DMS79 (cell line): ENCODE data around the gene ABCB8.

Experiments
- DNase-seq: peaks from one replicate; lab custom pipeline; 2025; lab: John Stamatoyannopoulos, UW

The ABCB8 gene

DNA sequence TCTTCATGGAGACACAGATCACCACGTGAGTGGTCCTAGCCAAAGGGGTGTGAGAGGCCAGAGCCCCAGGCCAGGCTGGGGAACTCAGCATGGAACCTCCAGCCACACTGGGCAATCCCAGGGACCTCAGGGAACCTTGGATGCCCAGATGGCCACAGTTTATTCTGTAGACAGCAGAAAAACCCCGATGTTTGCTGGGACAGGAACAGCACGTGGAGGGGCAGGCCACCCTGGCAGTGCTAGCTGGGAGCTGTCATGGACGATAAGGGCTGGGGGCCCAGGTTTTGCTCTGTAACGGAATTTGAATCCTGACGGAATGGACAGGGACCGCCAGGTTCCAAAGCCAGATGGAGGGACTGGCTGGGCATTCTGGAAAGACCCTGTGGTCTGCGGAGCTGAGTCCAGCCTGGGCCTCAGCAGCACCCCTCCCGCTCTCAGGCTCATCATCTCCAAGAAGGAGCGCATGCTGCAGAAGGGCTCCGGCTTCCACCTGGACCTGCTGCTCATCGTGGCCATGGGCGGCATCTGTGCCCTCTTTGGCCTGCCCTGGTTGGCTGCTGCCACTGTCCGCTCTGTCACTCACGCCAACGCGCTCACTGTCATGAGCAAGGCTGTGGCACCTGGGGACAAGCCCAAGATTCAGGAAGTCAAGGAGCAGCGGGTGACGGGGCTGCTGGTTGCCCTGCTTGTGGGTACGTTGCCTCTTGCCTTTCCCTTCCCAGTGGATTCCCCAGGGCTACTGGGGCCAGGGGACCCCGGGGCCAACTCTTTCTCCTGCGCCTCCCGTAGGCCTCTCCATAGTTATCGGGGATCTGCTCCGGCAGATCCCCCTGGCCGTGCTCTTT, 46.8 kb downstream of the ABCB8 start:
- DNase-seq: no peak

GRCh38 chr7:151075662-151075971, 47.4 kb downstream of the ABCB8 start:
- no peak for DNase-seq

- DNase-seq: no peak
Observed at GRCh38 chr7:151075978-151076426, 47.8 kb downstream of the ABCB8 start.

DNA sequence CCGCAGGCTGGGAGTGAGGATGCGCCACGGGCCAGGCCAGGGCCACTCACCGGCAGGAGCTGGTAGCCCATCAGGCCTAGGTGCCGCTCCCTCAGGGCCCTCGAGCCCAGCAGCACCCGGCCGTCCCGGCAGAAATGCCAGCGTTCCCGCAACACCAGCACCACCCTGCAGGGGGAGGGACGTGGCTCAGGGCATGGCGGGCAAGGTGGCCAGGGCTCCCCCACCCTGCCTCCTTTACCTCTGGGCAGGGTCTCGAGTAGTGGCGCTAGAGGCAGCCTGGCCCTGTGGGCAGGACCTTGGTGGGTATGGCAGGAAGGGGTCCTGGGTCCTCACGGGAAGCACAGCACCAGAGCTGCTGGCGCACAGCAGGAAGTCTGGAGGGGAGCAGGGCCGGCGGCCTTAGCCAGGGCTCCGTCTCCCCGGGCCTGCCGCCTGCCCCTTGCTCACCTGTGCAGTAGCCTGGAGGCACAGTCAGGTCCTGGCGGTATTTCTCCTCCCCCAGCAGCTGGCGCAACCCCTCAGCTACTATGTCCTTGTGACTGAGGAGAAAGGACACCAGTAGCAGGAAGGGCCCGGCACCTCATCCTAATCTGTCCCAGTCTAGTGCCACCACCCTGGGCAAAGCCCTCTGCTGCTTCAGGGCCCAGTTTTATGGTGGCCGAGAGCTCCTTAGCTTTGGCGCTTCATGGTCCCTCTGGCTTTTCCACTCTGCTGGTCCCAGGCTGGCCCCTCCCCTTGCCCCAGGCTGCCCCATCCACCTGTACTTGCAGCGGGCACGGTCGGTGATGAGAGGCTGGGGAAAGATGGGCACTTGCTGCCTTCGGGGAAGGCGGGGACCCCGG, 48.8 kb downstream of the ABCB8 start:
- no peak for DNase-seq

- DNase-seq: no peak
Observed at GRCh38 chr7:151077705-151078232, 49.5 kb downstream of the ABCB8 start.

- no peak for DNase-seq
Observed at GRCh38 chr7:151078233-151079040, 50.2 kb downstream of the ABCB8 start.

GRCh38 chr7:151079199-151079910, 51.1 kb downstream of the ABCB8 start:
- DNase-seq: no peak

DNA sequence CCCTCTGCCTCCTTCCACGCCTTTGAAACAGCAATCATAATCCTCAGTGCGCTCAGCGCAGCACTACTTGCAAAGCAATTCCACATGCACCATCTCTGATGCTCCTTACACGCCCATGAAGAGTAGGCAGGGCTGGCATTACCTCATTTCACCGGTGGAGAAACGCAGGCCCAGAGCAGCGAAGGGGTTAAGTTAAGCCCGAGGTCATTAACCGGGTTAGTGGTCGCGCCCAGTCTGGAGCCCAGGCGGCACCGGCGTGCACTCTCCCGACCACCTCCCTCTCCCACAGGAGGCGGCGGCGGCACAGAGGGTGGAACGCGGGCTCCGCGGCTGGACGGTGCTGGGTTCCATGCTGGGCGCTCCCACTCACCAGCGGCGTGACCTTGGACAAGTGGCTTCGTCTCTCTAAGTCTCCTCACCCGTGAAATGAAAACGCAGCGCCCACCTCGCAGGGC, 51.8 kb downstream of the ABCB8 start:
- DNase-seq: no peak

DNA sequence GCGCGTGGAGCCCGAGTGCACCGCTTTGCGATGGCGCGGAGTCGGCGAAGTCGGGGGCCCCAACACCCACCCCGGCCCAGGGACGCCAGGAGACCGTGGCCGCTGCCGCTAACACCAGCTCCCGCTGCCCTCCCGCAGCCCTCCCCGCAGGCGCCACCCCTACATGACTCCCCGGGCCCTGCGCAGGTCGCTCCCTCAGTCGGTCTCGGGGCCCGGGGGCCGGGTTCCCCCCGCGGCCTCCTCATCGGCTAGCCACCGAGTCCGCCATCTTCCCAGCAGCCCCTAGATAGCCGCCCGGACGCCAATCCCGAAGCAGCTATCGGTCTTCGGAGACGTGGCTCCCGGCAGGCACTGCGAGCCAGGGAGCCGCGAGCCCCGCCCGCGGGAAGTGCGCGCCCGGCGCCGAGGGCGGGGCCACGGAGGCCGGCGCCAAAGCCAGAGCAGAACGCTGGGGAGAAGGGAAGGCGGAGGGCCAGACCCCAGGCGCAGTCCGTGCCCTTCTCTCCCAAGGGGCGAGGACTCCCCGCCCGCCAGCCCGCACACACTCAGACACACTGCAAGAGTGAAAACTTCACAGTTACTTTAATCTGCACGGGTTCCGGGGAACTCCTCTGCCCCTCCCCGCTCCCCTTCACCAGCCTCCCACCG, 52.4 kb downstream of the ABCB8 start, which contains the start of gene FASTK:
Gene FASTK, minus strand, starts transcription at position 288 of the 648 bp plus-strand sequence. Its CDS starts 43 bp downstream, at position 245.
- DNase-seq: peak; percentile 59

DNA sequence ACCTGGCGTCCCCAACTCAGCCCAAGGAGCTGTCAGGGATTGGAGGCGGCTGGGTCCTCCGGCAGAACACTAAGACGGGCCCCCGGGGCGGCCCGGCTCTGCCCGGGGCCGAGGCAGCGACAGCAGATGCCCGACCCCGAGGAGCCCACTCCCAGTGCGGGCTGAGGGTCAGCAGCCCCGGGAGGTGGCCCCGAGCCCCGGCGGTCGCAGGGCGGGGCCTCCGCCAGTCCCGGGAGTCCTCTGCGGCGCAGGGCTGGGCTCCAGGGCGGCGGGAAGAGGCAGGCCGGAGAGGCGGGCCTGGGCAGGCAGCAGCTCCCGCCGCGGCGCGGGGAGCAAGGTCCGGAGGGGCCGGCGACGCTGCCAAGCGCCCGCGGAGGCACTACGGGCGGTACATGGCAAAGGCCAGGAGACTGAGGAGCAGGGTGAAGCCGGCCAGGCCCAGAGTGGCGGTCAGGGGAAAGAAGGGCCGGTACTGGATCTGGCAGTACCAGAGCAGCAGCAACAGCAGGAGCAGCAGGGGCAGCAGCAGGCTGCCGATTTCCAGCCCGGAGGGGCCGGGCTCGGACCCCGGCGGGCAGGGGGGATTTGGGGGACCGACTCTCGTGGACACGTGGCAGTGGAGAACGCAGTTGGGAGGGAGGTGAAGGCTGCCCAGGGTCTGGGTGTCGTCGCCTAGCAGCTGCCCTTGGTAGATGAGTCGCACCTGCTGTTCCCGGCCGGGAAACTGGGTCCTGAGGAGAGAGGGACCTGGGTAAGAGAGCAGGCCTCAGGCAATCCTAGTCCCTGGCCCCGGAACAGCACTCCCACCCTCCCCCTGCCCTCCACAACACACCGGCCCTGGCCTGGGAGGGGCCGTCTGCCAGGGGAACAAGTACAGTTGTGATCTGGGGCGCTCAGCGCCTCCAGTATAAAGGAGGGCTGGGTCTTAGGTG, 53.2 kb downstream of the ABCB8 start:
- no peak for DNase-seq

- DNase-seq: no peak
Observed at GRCh38 chr7:151082141-151083070, 54.2 kb downstream of the ABCB8 start.

DNA sequence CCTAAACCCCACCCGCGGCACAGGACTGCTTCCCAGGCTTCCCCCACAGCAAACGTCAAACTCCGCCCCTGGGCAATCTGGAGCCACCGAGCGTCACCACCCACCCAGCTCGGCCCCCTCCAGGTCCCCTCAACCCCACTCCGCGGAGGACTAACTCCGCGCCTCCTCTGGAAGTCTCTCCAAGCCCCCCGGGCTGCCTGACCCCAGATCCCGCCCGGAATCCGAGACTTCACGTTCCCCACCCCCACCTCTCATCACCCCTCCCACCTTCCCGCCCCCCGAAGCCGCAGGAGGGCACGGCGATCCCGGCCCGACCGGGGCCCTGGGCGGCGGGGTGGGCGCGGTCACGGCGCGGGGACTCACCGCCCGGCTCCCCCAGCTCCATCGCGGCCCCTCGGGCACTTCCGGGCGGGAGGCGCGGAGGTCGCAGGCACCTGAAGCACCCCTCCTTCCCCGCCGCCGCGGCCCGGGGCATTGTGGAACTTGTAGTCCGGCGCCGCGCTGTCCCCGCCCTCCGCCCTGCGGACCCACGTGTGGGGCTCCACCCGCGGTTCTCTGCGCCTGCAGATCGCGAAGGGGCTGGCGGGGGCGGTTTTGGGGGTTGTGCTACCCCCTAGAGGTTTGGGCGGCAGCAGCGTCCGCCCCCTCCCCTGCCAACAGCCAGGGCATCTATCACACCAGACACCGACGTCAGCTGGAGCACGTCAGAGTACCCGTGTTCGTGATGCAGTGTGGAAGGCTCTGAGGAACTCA, 55.0 kb downstream of the ABCB8 start, which contains the start of gene TMUB1:
Gene TMUB1, minus strand, starts transcription at position 423 of the 753 bp plus-strand sequence. CDS start 930 bp downstream, outside the sequence.
- no peak for DNase-seq

DNA sequence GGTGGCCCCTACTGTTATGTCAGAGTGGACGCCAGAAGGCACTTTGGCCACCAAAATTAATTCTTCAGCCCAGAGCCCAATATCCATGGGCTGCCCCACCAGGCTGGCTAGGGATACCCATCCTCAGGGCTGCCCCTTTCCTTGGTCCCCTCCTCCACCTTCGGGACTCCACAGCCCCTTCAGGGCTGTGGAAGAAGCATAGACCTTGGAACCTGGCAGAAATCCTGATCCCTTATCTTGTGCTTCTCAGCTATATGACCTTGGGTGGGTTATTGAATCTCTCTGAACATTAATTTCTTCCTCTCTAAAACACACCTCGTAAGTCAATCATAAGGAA, 55.5 kb downstream of the ABCB8 start:
- no peak for DNase-seq

DNA sequence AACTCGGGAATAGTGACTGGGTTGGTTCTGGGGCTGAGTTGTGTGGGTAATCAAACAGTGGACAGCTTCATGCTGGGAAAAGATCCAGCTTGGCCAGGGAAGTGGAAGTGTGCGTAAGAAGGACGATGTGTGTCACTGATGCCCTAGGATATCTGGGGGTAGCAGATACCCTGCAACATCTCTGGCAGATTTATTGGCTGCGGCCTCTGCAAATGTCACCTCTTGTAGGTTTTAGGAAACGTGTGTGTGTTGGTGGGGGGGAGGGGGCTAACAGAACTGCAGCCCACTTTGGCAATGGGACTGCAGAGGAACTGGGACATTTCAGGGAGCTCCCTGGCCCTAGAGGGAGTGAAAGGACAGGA, 57.1 kb downstream of the ABCB8 start:
- DNase-seq: no peak

- no peak for DNase-seq
Observed at GRCh38 chr7:151085691-151086620, 57.7 kb downstream of the ABCB8 start, which contains the start of gene AGAP3. TSS of gene AGAP3 (plus strand) at chr7:151086475. CDS start at chr7:151086742, 267 bp downstream.

DNA sequence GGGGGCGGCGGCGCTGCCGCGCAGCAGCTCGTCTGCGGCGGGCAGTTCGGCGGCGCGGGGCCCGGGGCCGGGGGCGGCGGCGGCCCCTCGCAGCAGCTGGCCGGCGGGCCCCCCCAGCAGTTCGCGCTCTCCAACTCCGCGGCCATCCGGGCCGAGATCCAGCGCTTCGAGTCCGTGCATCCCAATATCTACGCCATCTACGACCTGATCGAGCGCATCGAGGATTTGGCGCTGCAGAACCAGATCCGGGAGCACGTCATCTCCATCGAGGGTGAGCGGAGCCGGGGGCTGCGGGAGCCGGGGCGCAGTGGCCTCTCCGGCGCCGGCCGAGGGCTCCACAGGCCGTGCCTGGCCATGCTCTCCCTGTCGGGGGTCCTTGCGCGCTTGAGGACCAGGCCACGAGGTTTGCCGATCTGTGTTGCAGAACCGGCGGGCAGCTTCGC, 58.6 kb downstream of the ABCB8 start:
- no peak for DNase-seq
